Esophagus muscularis mucosa (tissue), 4 donors: Measurements from ENCODE around the gene PMAIP1. TPM values are rescaled to one million over a fixed set of nuclear protein-coding genes. Genes with fewer than 3 reads are reported as not detected.

Source experiments
- DNase-seq: peaks from one replicate; pipeline ENCODE4 v3.0.0-alpha.2; 2017; ENCODE audit errors: extremely low spot score
- H3K27ac ChIP-seq, 4 donors: fragments of 200-600 bp; sonication (generic); replicated peaks in 1 of 4; 1 replicate in 3 of 4; 2 replicates in 1 of 4; pipeline ENCODE4 v1.5.1; 2016 to 2019; ENCODE audit warnings: mild to moderate bottlenecking in 1 of 4
- H3K27me3 ChIP-seq, 4 donors: fragments of 200-600 bp; sonication (generic); one replicate each; pipeline versions ENCODE4 v1.5.1 to v1.6.0; 2016 to 2019
- H3K36me3 ChIP-seq, 4 donors: fragments of 200-600 bp; sonication (generic); one replicate each; pipeline ENCODE4 v1.5.1; 2016 to 2019
- H3K4me1 ChIP-seq, 4 donors: fragments of 200-600 bp; sonication (generic); one replicate each; pipeline ENCODE4 v1.5.1; 2016 to 2019
- H3K4me3 ChIP-seq, 4 donors: fragments of 200-600 bp; sonication (generic); 1 replicate in 2 of 4; 2 replicates in 2 of 4; pipeline ENCODE4 v1.5.1; 2016 to 2019; ENCODE audit warnings: mild to moderate bottlenecking in 4 of 4, moderate library complexity in 1 of 4
- H3K9me3 ChIP-seq, 4 donors: fragments of 200-600 bp; sonication (generic); 1 replicate in 3 of 4; 2 replicates in 1 of 4; pipeline ENCODE4 v1.5.1; 2016 to 2019
- EP300 ChIP-seq: sonication (generic); formaldehyde crosslinking; IDR thresholded peaks from one replicate; pipeline ENCODE4 v1.6.1; 2017; ENCODE audit warnings: antibody characterized with exemption
- POLR2A ChIP-seq: fragments of 450-650 bp; IDR thresholded peaks from one replicate; pipeline ENCODE4 v1.6.1; 2017; ENCODE audit warnings: antibody characterized with exemption, moderate library complexity, mild to moderate bottlenecking, low read depth
- POLR2AphosphoS5 ChIP-seq, 2 donors: sonication (generic); formaldehyde crosslinking; IDR thresholded peaks; one replicate each; pipeline ENCODE4 v1.6.1; 2017; ENCODE audit warnings: antibody characterized with exemption in 2 of 2
- WGBS: methylation state at CpG from one replicate; pipeline ENCODE4 v1.1.5; 2018; 5-methylcytosine and 5-hydroxymethylcytosine counted together
- intact Hi-C: fragments of 100-400 bp; cut with DNase I; formaldehyde crosslinking; loops from one replicate; pipeline ENCODE4 v1.15.1; 2023
- total RNA-seq, 4 donors: library from RNA; depleted of rRNA; stranded (reverse); fragments of >200 nt; gene quantifications; one replicate each; pipeline versions ENCODE4 v1.1.0 to v1.2.1, GENCODE V29; 2016
- TF ChIP-seq, protein P1 (sequence below), 3 experiments: fragments of 200-600 bp in 2 of 3; fragments of 450-650 bp in 1 of 3; sonication (generic) in 2 of 3; IDR thresholded peaks; one replicate each; pipeline ENCODE4 v1.5.1; 2017 to 2019; ENCODE audit warnings: antibody characterized with exemption in 3 of 3, mild to moderate bottlenecking in 2 of 3, moderate library complexity in 1 of 3

PMAIP1 gene
- total RNA-seq, 4 donors from 2014 or later, result 0.42 to 1.3 (median 0.79) TPM

DNA sequence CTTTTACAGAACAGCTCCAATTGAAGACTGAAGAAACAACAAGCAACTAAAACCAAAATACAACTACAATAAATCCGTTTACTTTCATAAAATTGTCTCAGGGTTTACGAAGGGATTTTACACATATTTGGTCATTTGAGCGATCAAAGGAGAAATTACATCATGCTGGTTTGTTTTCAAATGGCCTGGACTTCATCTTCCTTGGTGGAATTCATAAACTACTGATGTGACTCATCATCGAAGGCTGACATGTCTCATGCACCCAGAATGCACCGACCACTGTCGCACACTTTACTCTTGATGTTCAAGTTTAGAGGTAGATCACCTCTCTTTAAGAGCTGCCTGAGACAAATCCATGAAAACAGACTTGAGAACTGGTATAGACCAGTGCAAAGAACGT, 25.6 kb upstream of the PMAIP1 start:
- DNase-seq, result no peak
- WGBS, result 90% methylated on average over 7 of the region's 7 CpGs
- TF ChIP-seq, protein P1, sequence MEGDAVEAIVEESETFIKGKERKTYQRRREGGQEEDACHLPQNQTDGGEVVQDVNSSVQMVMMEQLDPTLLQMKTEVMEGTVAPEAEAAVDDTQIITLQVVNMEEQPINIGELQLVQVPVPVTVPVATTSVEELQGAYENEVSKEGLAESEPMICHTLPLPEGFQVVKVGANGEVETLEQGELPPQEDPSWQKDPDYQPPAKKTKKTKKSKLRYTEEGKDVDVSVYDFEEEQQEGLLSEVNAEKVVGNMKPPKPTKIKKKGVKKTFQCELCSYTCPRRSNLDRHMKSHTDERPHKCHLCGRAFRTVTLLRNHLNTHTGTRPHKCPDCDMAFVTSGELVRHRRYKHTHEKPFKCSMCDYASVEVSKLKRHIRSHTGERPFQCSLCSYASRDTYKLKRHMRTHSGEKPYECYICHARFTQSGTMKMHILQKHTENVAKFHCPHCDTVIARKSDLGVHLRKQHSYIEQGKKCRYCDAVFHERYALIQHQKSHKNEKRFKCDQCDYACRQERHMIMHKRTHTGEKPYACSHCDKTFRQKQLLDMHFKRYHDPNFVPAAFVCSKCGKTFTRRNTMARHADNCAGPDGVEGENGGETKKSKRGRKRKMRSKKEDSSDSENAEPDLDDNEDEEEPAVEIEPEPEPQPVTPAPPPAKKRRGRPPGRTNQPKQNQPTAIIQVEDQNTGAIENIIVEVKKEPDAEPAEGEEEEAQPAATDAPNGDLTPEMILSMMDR (IDR thresholded peaks at IDR 0.05), result no peak
- TF ChIP-seq POLR2A (no peak), POLR2AphosphoS5 (IDR thresholded peaks at IDR 0.05) (no peak), EP300 (no peak)
- H3K27ac ChIP-seq, result no peak overlapping the region
- no peaks in the 10 kb centered on the region for H3K36me3 ChIP-seq
- no peaks in the 10 kb centered on the region for H3K9me3 ChIP-seq
- H3K27me3 ChIP-seq, result no peaks in the 10 kb centered on the region
- intact Hi-C loops, result no loop called here
- no peaks in the 10 kb centered on the region for H3K4me1 ChIP-seq
- no peak overlapping the region for H3K4me3 ChIP-seq

DNA sequence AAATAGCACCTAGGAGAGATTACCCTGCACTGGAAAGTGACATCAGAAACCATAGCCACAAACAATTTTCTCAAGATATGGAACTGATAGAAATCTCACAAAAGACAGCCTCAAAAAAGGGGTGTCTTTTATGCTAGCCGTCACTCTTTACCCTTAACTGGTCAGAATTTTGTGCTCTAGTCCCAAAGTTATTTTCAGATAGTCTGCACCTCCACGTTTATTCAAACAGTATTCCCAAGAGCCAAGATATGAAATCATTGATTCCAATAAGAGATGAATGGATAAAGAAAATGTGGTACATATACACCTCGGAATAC, 23.5 kb upstream of the PMAIP1 start:
- no peak for DNase-seq
- Histone ChIP-seq H3K36me3 (no peaks in the 10 kb centered on the region), H3K4me3 (no peak overlapping the region), H3K27ac (no peak overlapping the region), H3K27me3 (no peaks in the 10 kb centered on the region), H3K9me3 (no peaks in the 10 kb centered on the region), H3K4me1 (no peaks in the 10 kb centered on the region)
- intact Hi-C loops, result no loop called here
- 84% methylated on average over 3 of the region's 3 CpGs for WGBS
- TF ChIP-seq, protein P1 (IDR thresholded peaks at IDR 0.05), result no peak
- TF ChIP-seq EP300, result no peak

DNA sequence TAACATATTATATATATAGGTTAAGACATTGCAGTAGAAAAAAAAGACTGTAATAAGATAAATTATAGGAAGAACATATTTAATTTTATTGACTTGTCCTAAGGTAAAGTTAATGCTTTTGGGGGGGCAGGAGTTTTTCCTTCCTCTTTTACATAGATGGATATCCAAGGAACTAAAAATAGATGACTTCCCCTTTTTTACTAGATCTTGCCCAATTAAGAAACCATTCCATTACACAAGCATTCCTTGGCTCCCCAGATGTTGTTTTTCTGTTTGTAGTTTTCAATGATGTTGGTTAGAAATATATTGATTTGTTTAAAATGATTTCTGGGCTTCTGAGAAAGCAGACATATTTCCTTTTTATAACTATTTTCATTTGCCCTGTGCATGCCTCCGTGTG, 22.4 kb upstream of the PMAIP1 start:
- no peak for DNase-seq
- 28% methylated on average over 1 of the region's 1 CpG for WGBS
- Histone ChIP-seq H3K27me3 (no peaks in the 10 kb centered on the region), H3K4me1 (peaks cover 0 to 7% (median 3%) of the 10 kb centered on the region in 4 donors), H3K27ac (no peak overlapping the region), H3K4me3 (no peak overlapping the region), H3K9me3 (no peaks in the 10 kb centered on the region), H3K36me3 (no peaks in the 10 kb centered on the region)
- TF ChIP-seq POLR2AphosphoS5 (IDR thresholded peaks at IDR 0.05), result no peak
- no peak for TF ChIP-seq POLR2A
- no peak for TF ChIP-seq EP300
- TF ChIP-seq, protein P1 (IDR thresholded peaks at IDR 0.05), result no peak
- intact Hi-C loops, result no loop called here

DNA sequence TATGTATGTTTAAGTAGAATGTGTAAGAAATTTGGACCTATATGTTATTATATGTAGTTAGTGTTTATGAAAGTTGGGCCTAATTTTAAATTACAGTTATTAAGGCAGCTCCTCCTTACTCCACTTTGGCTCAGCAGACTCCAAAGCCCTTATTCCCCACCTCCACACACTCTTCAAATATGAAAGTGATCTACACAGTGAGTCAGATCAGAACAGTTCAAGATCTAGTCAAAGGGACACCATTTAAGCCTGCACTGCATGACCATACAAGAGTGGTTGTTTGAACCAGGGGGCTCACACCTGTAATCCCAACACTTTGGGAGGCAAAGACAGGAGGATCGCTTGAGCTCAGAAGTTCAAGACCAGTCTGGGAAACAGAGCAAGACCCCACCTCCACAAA, 21.2 kb upstream of the PMAIP1 start:
- no peak for TF ChIP-seq POLR2A
- no peak for TF ChIP-seq POLR2AphosphoS5 (IDR thresholded peaks at IDR 0.05)
- TF ChIP-seq, protein P1 (IDR thresholded peaks at IDR 0.05), result no peak
- no peak for TF ChIP-seq EP300
- 100% methylated on average over 1 of the region's 1 CpG for WGBS

More for the DNA sequence above, 21.2 kb upstream of the PMAIP1 start:
- Histone ChIP-seq H3K9me3 (no peaks in the 10 kb centered on the region), H3K4me3 (no peak overlapping the region), H3K27me3 (no peaks in the 10 kb centered on the region), H3K36me3 (no peaks in the 10 kb centered on the region), H3K27ac (no peak overlapping the region), H3K4me1 (peaks cover 0 to 8% (median 7%) of the 10 kb centered on the region in 4 donors)
- no peak for DNase-seq
- intact Hi-C loops, result no loop called here
